ENCODE data around the gene DIPK1B. TPM values are rescaled to one million over a fixed set of nuclear protein-coding genes. Genes with fewer than 3 reads are reported as not detected.

Gene DIPK1B
- total RNA-seq, 1 donor from 2014 or later: 22.4 TPM

- peaks cover 8% of the 10 kb centered on the region for H3K4me1 Mint-ChIP-seq (ENCODE audit: low read depth, unreplicated experiment)
- no peak overlapping the region for H3K27ac Mint-ChIP-seq (ENCODE audit: unreplicated experiment)
- Histone ChIP-seq H3K27ac (ENCODE audit: low read depth, low read length) (no peak overlapping the region), H3K36me3 (ENCODE audit: insufficient read depth, low read length) (no peaks in the 10 kb centered on the region), H4K20me1 (ENCODE audit: insufficient read depth, low read length) (no peaks in the 10 kb centered on the region), H3K27me3 (ENCODE audit: insufficient read depth, low read length) (no peaks in the 10 kb centered on the region), H3K4me3 (ENCODE audit: insufficient read depth, low read depth, low read length) (no peak overlapping the region), H2AFZ (ENCODE audit: low read depth, low read length) (no peak overlapping the region), H3K79me2 (ENCODE audit: insufficient read depth, low read length) (no peaks in the 10 kb centered on the region), H3K9me3 (ENCODE audit: insufficient read depth, low read depth, low read length) (no peaks in the 10 kb centered on the region), H3K4me2 (ENCODE audit: low read length) (peak overlapping the region; percentile 29), H3K9ac (ENCODE audit: low read length) (no peak overlapping the region), H3K4me1 (ENCODE audit: insufficient read depth, low read length) (no peaks in the 10 kb centered on the region)
- DNase-seq (ENCODE audit: low read depth): no peak
- TF ChIP-seq EZH2 (IDR thresholded peaks at IDR 0.05; ENCODE audit: insufficient read depth, low read length): no peak
- peak; percentile 29 for TF ChIP-seq CTCF (IDR thresholded peaks at IDR 0.05; ENCODE audit: insufficient read depth, low read depth, low read length)
- no peak overlapping the region for H3K4me3 Mint-ChIP-seq (ENCODE audit: unreplicated experiment)
- no peaks in the 10 kb centered on the region for H3K36me3 Mint-ChIP-seq (ENCODE audit: low read depth, unreplicated experiment)
- H3K27me3 Mint-ChIP-seq (ENCODE audit: low read depth, unreplicated experiment): peaks cover 23% of the 10 kb centered on the region
- FAIRE-seq: no peak
- no peaks in the 10 kb centered on the region for H3K9me3 Mint-ChIP-seq (ENCODE audit: unreplicated experiment)
Observed at GRCh38 chr9:136694163-136694871, 18.1 kb upstream of the DIPK1B start.

- Mint-ChIP-seq H3K4me3 (ENCODE audit: unreplicated experiment) (no peak overlapping the region), H3K27me3 (ENCODE audit: low read depth, unreplicated experiment) (peaks cover 21% of the 10 kb centered on the region), H3K36me3 (ENCODE audit: low read depth, unreplicated experiment) (no peaks in the 10 kb centered on the region), H3K4me1 (ENCODE audit: low read depth, unreplicated experiment) (peaks cover 8% of the 10 kb centered on the region), H3K9me3 (ENCODE audit: unreplicated experiment) (no peaks in the 10 kb centered on the region), H3K27ac (ENCODE audit: unreplicated experiment) (no peak overlapping the region)
- no peak overlapping the region for H3K4me2 ChIP-seq (ENCODE audit: low read length)
- H3K9ac ChIP-seq (ENCODE audit: low read length): no peak overlapping the region
- H3K27me3 ChIP-seq (ENCODE audit: insufficient read depth, low read length): no peaks in the 10 kb centered on the region
- TF ChIP-seq EZH2 (IDR thresholded peaks at IDR 0.05; ENCODE audit: insufficient read depth, low read length) (no peak), CTCF (IDR thresholded peaks at IDR 0.05; ENCODE audit: insufficient read depth, low read depth, low read length) (no peak)
- H3K27ac ChIP-seq (ENCODE audit: low read depth, low read length): no peak overlapping the region
- H3K9me3 ChIP-seq (ENCODE audit: insufficient read depth, low read depth, low read length): no peaks in the 10 kb centered on the region
- no peak overlapping the region for H3K4me3 ChIP-seq (ENCODE audit: insufficient read depth, low read depth, low read length)
- no peak for DNase-seq (ENCODE audit: low read depth)
- no peaks in the 10 kb centered on the region for H4K20me1 ChIP-seq (ENCODE audit: insufficient read depth, low read length)
- FAIRE-seq: no peak
- H3K4me1 ChIP-seq (ENCODE audit: insufficient read depth, low read length): no peaks in the 10 kb centered on the region
- no peaks in the 10 kb centered on the region for H3K36me3 ChIP-seq (ENCODE audit: insufficient read depth, low read length)
- no peaks in the 10 kb centered on the region for H3K79me2 ChIP-seq (ENCODE audit: insufficient read depth, low read length)
- H2AFZ ChIP-seq (ENCODE audit: low read depth, low read length): no peak overlapping the region
Observed at GRCh38 chr9:136694872-136695247, 17.5 kb upstream of the DIPK1B start.

GRCh38 chr9:136695435-136695895 is 16.9 kb upstream of the DIPK1B start:
- H3K9me3 ChIP-seq (ENCODE audit: insufficient read depth, low read depth, low read length): no peaks in the 10 kb centered on the region
- no peak overlapping the region for H3K27ac ChIP-seq (ENCODE audit: low read depth, low read length)
- no peak for FAIRE-seq
- no peak for DNase-seq (ENCODE audit: low read depth)
- H3K4me1 ChIP-seq (ENCODE audit: insufficient read depth, low read length): no peaks in the 10 kb centered on the region
- no peaks in the 10 kb centered on the region for H3K9me3 Mint-ChIP-seq (ENCODE audit: unreplicated experiment)
- H3K27me3 ChIP-seq (ENCODE audit: insufficient read depth, low read length): no peaks in the 10 kb centered on the region
- H3K4me3 ChIP-seq (ENCODE audit: insufficient read depth, low read depth, low read length): no peak overlapping the region
- no peak overlapping the region for H2AFZ ChIP-seq (ENCODE audit: low read depth, low read length)
- H3K36me3 Mint-ChIP-seq (ENCODE audit: low read depth, unreplicated experiment): no peaks in the 10 kb centered on the region
- TF ChIP-seq CTCF (IDR thresholded peaks at IDR 0.05; ENCODE audit: insufficient read depth, low read depth, low read length) (no peak), EZH2 (IDR thresholded peaks at IDR 0.05; ENCODE audit: insufficient read depth, low read length) (no peak)
- H3K79me2 ChIP-seq (ENCODE audit: insufficient read depth, low read length): no peaks in the 10 kb centered on the region
- peaks cover 8% of the 10 kb centered on the region for H3K4me1 Mint-ChIP-seq (ENCODE audit: low read depth, unreplicated experiment)
- H3K9ac ChIP-seq (ENCODE audit: low read length): no peak overlapping the region
- H3K4me2 ChIP-seq (ENCODE audit: low read length): no peak overlapping the region
- peaks cover 20% of the 10 kb centered on the region for H3K27me3 Mint-ChIP-seq (ENCODE audit: low read depth, unreplicated experiment)
- no peak overlapping the region for H3K27ac Mint-ChIP-seq (ENCODE audit: unreplicated experiment)
- no peak overlapping the region for H3K4me3 Mint-ChIP-seq (ENCODE audit: unreplicated experiment)
- no peaks in the 10 kb centered on the region for H3K36me3 ChIP-seq (ENCODE audit: insufficient read depth, low read length)
- H4K20me1 ChIP-seq (ENCODE audit: insufficient read depth, low read length): no peaks in the 10 kb centered on the region

Measured in astrocyte (in vitro differentiated cells and primary cell).